NCI-H1048 (cell line): Measurements from ENCODE around the gene RET.

ENCODE experiments used
- DNase-seq: peaks from one replicate; lab custom pipeline; 2025; lab: John Stamatoyannopoulos, UW

The RET gene

GRCh38 chr10:43076876-43077420, at the start of gene RET:
Gene RET (plus strand): TSS chr10:43077069. CDS start chr10:43077259, 190 bp downstream.
- no peak for DNase-seq

GRCh38 chr10:43027331-43027955, 49.4 kb upstream of the RET start:
- DNase-seq: no peak

- no peak for DNase-seq
Measured at GRCh38 chr10:43028143-43028542, 48.7 kb upstream of the RET start.

- DNase-seq: no peak
Measured at GRCh38 chr10:43029043-43029442, 47.8 kb upstream of the RET start.

GRCh38 chr10:43032613-43033012, 44.3 kb upstream of the RET start:
- no peak for DNase-seq

GRCh38 chr10:43035800-43036199, 41.1 kb upstream of the RET start:
- no peak for DNase-seq

GRCh38 chr10:43036481-43037428, 40.1 kb upstream of the RET start:
- DNase-seq: no peak

- no peak for DNase-seq
Measured at GRCh38 chr10:43037440-43037839, 39.4 kb upstream of the RET start.

GRCh38 chr10:43037942-43038782, 38.7 kb upstream of the RET start:
- no peak for DNase-seq

- DNase-seq: no peak
Measured at GRCh38 chr10:43038783-43039623, 37.9 kb upstream of the RET start.

- no peak for DNase-seq
Measured at GRCh38 chr10:43039624-43040481, 37.0 kb upstream of the RET start.

- DNase-seq: no peak
Measured at GRCh38 chr10:43040482-43041256, 36.2 kb upstream of the RET start.

- no peak for DNase-seq
Measured at GRCh38 chr10:43041422-43042342, 35.2 kb upstream of the RET start.

GRCh38 chr10:43042503-43043341, 34.1 kb upstream of the RET start:
- no peak for DNase-seq

- DNase-seq: no peak
Measured at GRCh38 chr10:43043342-43043772, 33.5 kb upstream of the RET start.

- DNase-seq: no peak
Measured at GRCh38 chr10:43043773-43044447, 33.0 kb upstream of the RET start.

GRCh38 chr10:43044448-43044921, 32.4 kb upstream of the RET start:
- DNase-seq: no peak
